DOHH2 (cell line): ENCODE measurements around the gene ECM1.

Experiments used
- H3F3A ChIP-seq: fragments of 200-600 bp; sonication (generic), shearing (Covaris generic); 2 replicates; pipeline ENCODE4 v1.6.0; 2016; ENCODE audit warnings: antibody characterized with exemption, mild to moderate bottlenecking; ENCODE audit not compliant: control insufficient read depth, insufficient read depth
- H3K27ac ChIP-seq: fragments of 200-600 bp; sonication (generic); 2 replicates; pipeline ENCODE4 v1.5.1; 2014; ENCODE audit warnings: low read depth, mild to moderate bottlenecking, low read length, moderate library complexity
- H3K27me3 ChIP-seq: fragments of 200-600 bp; sonication (generic); 2 replicates; pipeline ENCODE4 v1.6.1; 2014; ENCODE audit warnings: mild to moderate bottlenecking, low read length, mixed read lengths; ENCODE audit not compliant: control insufficient read depth
- H3K36me3 ChIP-seq: fragments of 200-600 bp; sonication (generic); 2 replicates; pipeline ENCODE4 v1.6.1; 2014; ENCODE audit warnings: mild to moderate bottlenecking, low read length, moderate library complexity, mixed read lengths; ENCODE audit not compliant: control insufficient read depth
- H3K4me1 ChIP-seq: fragments of 200-600 bp; sonication (generic); 2 replicates; pipeline ENCODE4 v1.6.1; 2014; ENCODE audit warnings: mild to moderate bottlenecking, low read length, mixed read lengths; ENCODE audit not compliant: control insufficient read depth
- H3K4me2 ChIP-seq: fragments of 200-600 bp; sonication (generic); 2 replicates; pipeline ENCODE4 v1.6.0; 2014; ENCODE audit warnings: mild to moderate bottlenecking, low read length, moderate library complexity
- H3K4me3 ChIP-seq: fragments of 200-600 bp; sonication (generic); 2 replicates; pipeline ENCODE4 v1.5.1; 2014; ENCODE audit warnings: mild to moderate bottlenecking, low read length, mixed read lengths
- H3K79me2 ChIP-seq: fragments of 200-600 bp; sonication (generic); 2 replicates; pipeline ENCODE4 v1.6.1; 2014; ENCODE audit warnings: mild to moderate bottlenecking, low read length, mixed read lengths; ENCODE audit not compliant: control insufficient read depth
- H3K9me2 ChIP-seq: fragments of 200-600 bp; sonication (generic); replicated peaks from 2 replicates; pipeline ENCODE4 v1.6.1; 2014; ENCODE audit warnings: mild to moderate bottlenecking, low read length, mixed read lengths; ENCODE audit not compliant: control insufficient read depth
- H3K9me3 ChIP-seq: fragments of 200-600 bp; sonication (generic); 2 replicates; pipeline ENCODE4 v1.6.1; 2014; ENCODE audit warnings: antibody characterized with exemption, low read length, mixed read lengths; ENCODE audit not compliant: control insufficient read depth, insufficient read depth
- H4K20me1 ChIP-seq: fragments of 200-600 bp; sonication (generic); 2 replicates; pipeline ENCODE4 v1.6.0; 2014; ENCODE audit warnings: low read depth, mild to moderate bottlenecking, antibody characterized with exemption, low read length, moderate library complexity; ENCODE audit not compliant: control insufficient read depth, insufficient read depth
- EZH2phosphoT487 ChIP-seq: fragments of 200-600 bp; sonication (generic); IDR thresholded peaks from 2 replicates; pipeline ENCODE4 v1.6.1; 2017; ENCODE audit warnings: borderline replicate concordance, mild to moderate bottlenecking, antibody characterized with exemption, low read length, moderate library complexity, mixed read lengths
- TF ChIP-seq, protein P1 (sequence below): fragments of 200-600 bp; sonication (generic); IDR thresholded peaks from one replicate; pipeline ENCODE4 v1.5.1; 2014; ENCODE audit warnings: antibody characterized with exemption, mild to moderate bottlenecking, low read depth, low read length; ENCODE audit not compliant: poor library complexity, severe bottlenecking

The ECM1 gene

DNA sequence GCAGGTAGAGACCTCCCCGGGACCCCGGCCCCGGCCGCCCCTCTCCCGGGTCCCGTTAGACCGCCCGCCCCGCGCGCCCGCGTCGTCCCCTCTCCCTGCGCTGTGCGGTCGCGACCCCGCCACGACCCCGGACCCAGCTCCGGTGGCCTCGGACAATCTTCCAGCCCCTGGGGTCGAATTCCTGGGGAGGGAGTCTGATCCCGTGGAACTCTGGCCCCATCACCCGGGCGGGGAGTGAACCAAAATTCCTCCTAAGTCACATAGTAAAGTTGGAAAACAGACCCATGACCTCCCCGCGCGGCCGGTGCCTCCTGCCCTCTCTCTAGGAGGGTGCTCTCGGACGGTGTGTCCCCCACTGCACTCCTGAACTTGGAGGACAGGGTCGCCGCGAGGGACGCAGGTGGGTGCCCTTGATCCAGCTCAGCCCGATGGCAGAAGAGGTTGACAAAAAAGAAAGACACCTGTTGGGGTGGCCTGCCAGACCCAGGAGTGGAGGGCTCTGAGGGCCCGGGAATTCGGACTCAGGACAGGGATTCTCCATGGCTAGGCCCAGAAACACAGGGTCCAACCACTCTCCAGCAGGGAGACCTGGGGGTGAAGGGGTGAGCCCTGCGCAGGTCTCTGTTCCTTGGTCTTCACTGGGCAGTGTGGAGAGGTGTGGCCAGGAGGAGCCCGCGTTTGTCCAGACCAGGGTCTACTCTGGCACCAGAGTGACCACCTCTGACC, 41.8 kb downstream of the ECM1 start:
- Histone ChIP-seq H3K9me2 (no peaks in the 10 kb centered on the region), H3K4me2 (no peak overlapping the region), H3K4me3 (no peak overlapping the region), H3K9me3 (no peaks in the 10 kb centered on the region), H3K27ac (no peak overlapping the region), H3K36me3 (no peaks in the 10 kb centered on the region), H3K4me1 (peaks cover 12% of the 10 kb centered on the region), H3K79me2 (no peaks in the 10 kb centered on the region), H3K27me3 (peaks cover 40% of the 10 kb centered on the region), H3F3A (no peaks in the 10 kb centered on the region), H4K20me1 (no peaks in the 10 kb centered on the region)
- TF ChIP-seq EZH2phosphoT487 = no peak
- TF ChIP-seq, protein P1, sequence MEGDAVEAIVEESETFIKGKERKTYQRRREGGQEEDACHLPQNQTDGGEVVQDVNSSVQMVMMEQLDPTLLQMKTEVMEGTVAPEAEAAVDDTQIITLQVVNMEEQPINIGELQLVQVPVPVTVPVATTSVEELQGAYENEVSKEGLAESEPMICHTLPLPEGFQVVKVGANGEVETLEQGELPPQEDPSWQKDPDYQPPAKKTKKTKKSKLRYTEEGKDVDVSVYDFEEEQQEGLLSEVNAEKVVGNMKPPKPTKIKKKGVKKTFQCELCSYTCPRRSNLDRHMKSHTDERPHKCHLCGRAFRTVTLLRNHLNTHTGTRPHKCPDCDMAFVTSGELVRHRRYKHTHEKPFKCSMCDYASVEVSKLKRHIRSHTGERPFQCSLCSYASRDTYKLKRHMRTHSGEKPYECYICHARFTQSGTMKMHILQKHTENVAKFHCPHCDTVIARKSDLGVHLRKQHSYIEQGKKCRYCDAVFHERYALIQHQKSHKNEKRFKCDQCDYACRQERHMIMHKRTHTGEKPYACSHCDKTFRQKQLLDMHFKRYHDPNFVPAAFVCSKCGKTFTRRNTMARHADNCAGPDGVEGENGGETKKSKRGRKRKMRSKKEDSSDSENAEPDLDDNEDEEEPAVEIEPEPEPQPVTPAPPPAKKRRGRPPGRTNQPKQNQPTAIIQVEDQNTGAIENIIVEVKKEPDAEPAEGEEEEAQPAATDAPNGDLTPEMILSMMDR = no peak

GRCh38 chr1:150550222-150551050, 42.5 kb downstream of the ECM1 start:
- TF ChIP-seq EZH2phosphoT487 = no peak
- TF ChIP-seq, protein P1 = no peak
- no peaks in the 10 kb centered on the region for H3K79me2 ChIP-seq
- H3K9me2 ChIP-seq = no peaks in the 10 kb centered on the region
- H3K27me3 ChIP-seq = peaks cover 39% of the 10 kb centered on the region
- H3K27ac ChIP-seq = no peak overlapping the region
- no peaks in the 10 kb centered on the region for H3K9me3 ChIP-seq
- no peaks in the 10 kb centered on the region for H4K20me1 ChIP-seq
- H3K4me2 ChIP-seq = no peak overlapping the region
- H3K4me3 ChIP-seq = no peak overlapping the region
- peaks cover 12% of the 10 kb centered on the region for H3K4me1 ChIP-seq
- no peaks in the 10 kb centered on the region for H3K36me3 ChIP-seq
- H3F3A ChIP-seq = no peaks in the 10 kb centered on the region

GRCh38 chr1:150551051-150551783, 43.3 kb downstream of the ECM1 start:
- Histone ChIP-seq H3K4me2 (no peak overlapping the region), H3K27ac (no peak overlapping the region)

More at GRCh38 chr1:150551051-150551783, 43.3 kb downstream of the ECM1 start:
- H3K4me3 ChIP-seq = no peak overlapping the region
- H3K79me2 ChIP-seq = no peaks in the 10 kb centered on the region
- H3K4me1 ChIP-seq = peaks cover 12% of the 10 kb centered on the region
- H3K27me3 ChIP-seq = peaks cover 35% of the 10 kb centered on the region
- no peaks in the 10 kb centered on the region for H3K9me2 ChIP-seq
- no peaks in the 10 kb centered on the region for H3K36me3 ChIP-seq
- no peaks in the 10 kb centered on the region for H3F3A ChIP-seq
- H3K9me3 ChIP-seq = no peaks in the 10 kb centered on the region
- no peak for TF ChIP-seq EZH2phosphoT487
- TF ChIP-seq, protein P1 = no peak
- H4K20me1 ChIP-seq = no peaks in the 10 kb centered on the region
